Uterine smooth muscle cell (primary cell): ENCODE data around the gene EPB41L4A. TPM values are rescaled to one million over a fixed set of nuclear protein-coding genes. Genes with fewer than 3 reads are reported as not detected.

Source experiments
- total RNA-seq: library from RNA; depleted of rRNA; stranded (reverse); fragments of >200 nt; gene quantifications from 2 replicates; pipeline ENCODE4 v1.2.3, GENCODE V29; 2014

EPB41L4A gene, protein sequence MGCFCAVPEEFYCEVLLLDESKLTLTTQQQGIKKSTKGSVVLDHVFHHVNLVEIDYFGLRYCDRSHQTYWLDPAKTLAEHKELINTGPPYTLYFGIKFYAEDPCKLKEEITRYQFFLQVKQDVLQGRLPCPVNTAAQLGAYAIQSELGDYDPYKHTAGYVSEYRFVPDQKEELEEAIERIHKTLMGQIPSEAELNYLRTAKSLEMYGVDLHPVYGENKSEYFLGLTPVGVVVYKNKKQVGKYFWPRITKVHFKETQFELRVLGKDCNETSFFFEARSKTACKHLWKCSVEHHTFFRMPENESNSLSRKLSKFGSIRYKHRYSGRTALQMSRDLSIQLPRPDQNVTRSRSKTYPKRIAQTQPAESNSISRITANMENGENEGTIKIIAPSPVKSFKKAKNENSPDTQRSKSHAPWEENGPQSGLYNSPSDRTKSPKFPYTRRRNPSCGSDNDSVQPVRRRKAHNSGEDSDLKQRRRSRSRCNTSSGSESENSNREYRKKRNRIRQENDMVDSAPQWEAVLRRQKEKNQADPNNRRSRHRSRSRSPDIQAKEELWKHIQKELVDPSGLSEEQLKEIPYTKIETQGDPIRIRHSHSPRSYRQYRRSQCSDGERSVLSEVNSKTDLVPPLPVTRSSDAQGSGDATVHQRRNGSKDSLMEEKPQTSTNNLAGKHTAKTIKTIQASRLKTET
- total RNA-seq = 0.75 and 1.00 TPM in 2 replicates

DNA sequence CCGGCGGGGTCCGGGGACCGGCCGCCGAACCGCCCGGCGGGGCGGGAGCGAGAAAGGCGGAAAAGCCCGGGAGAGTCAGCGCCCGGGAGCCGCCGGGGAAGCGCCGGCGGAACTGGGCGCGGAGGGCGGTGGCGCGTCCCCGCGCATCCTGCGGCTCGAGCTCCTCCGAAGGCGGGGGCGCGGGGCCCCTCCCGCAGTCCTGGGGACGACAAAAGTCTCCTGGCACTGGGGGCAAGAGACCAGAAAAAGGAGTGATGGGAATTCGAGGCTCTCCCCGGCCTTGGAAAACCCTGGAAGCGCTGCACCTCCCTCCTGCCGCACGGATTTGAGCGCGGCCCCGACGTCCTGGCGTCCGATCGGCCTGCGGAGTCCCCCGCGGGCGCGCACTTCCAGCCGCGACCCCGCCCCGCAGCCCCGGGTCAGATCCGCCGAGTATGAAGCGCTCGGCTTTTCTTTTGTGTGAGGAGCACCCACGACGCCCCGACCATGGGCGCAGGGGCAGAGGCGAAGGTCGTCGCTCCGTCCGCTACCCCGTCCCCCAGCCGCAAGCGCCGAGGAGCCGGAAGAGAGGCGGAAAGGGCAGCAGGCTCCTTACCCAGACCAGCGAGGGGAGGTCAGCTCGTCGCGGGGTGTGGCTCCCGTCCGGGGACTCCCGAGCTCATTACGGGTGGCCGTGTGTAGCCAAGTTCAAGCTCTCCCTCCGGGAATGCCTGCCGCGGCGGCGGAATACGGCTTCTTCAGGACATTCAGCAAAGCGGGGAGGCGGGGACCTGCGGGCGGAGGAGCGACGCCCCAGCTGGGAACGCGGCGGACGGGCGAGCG lies at the start of gene EPB41L4A:
EPB41L4A (minus strand) TSS at position 114 of the 822 bp plus-strand sequence. CDS start 238 bp downstream, outside the sequence.

